Endometrium (tissue), 2 donors: ENCODE results near the gene DTNA.

ENCODE experiments used
- FAIRE-seq: peaks from 2 replicates; lab custom pipeline; 2012; peaks lifted over from hg19 to GRCh38; lab: Jason Lieb, UNC
- donor health status: control.
- donor health status: control.

Gene DTNA

DNA sequence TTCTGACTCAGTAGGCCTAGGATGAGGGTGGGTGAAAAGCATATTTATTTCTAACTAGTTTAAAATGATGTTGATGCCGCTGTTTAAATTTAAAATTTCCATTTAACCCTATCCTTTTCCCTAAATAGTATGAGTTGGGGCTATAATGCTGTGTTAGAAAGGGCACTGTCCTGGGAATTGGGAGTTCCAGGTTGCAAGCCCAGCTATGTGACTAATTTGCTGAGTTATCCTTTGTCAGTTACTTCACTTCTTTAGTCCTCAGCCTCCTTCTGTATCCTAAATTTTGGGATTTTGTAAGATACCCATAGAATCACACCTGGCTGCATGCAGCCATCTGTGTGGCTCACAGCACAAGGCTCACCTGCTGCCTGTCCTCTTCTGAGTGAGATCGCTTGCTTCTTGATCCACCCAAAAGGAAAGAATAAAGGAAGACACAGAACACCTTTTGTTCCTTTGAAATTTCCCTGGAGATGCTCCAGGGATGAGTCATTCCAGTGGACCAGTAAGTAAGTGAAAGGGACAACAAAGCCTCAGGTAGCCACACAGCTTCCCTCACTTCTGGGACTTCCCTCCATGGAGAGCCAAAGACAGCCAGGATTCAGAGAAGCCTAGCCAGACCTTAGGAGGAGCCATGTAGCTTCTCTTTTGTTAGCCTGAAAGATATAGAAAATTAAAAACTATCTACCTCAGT lies 97.2 kb downstream of the DTNA start:
- no peak for FAIRE-seq

DNA sequence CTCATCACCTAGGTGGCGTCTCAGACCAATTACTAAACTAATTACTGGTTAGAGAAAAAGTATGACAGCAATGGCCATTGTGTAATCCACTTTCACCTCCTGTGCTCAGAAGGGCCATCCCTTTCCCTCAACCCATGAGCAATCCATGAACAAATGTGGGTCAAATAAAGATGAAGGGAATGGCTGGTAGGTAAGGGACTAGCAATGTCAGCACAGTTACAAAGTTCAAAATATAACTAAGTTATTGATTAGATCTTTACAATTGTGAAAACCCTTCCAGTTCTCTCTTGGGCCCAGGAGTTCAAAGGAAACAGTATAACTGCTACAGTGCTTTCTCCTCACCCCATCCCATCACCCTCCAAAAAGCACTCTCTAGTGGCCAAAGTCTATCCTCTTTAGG lies 98.3 kb downstream of the DTNA start:
- no peak for FAIRE-seq

GRCh38 chr18:34809451-34810072 lies 99.5 kb downstream of the DTNA start:
- no peak for FAIRE-seq

DNA sequence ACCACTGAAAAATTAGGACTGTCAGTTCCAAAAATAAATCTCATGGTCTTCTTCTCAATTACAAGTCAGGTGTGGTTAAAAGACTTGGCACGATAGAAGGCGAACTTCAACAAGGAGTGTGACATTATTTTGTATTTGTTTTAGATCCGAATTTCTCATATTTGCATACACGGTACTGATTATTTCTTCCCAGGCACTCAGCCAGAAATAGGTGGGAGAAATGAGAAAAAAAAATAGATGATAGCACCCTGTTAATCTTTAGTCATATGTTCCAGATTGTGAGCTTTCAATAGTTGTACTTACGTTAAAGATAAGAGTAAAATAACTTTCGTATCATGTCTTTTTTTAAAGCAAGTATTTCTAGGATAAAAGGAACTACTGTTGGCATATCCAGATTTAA lies 106.1 kb downstream of the DTNA start:
- no peak for FAIRE-seq

- no peak for FAIRE-seq
These were observed 107.5 kb downstream of the DTNA start for GRCh38 chr18:34817636-34818035.

DNA sequence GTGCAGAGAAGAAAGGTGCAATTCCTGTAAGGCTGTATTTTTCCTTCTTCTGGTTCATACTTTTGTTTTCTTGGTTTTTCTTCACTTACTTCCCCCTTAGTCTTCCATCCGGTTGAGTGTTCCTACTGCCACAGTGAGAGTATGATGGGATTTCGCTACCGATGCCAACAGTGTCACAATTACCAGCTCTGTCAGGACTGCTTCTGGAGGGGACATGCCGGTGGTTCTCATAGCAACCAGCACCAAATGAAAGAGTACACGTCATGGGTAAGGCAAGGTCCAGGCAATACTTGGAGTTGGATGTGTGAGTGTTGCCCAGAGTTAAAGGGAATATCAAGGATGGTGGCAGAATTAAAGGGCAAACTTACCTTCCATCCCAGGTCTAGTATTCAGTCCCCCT lies 108.0 kb downstream of the DTNA start:
- FAIRE-seq, result no peak

DNA sequence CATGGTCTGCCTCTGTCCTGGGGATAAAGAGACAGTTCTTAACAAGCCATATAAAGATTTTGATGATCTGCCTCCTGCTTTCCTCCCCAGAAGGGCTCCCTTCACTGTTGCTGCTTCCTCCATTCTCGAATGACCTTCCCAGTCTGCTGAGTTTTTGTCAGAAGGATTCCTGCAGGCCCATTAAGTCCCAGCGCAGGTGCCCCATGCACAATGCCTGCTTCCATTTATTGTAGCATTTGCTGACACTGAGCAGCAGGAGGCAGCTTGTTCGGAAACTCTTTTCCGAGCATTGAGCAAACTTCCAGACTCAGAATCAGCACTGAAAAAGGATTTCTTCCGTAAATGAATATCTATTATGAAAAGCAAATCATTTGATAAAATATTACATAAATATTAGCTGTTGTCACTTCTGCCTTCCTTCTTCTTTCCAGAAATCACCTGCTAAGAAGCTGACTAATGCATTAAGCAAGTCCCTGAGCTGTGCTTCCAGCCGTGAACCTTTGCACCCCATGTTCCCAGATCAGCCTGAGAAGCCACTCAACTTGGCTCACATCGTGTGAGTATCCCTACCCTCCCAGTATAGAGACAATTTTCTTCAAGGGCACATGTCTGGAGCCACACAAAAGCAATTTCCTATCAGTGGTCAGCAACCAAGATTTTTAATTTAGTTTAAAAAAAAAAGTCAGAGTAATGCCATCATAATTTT lies 110.4 kb downstream of the DTNA start:
- FAIRE-seq, result no peak

DNA sequence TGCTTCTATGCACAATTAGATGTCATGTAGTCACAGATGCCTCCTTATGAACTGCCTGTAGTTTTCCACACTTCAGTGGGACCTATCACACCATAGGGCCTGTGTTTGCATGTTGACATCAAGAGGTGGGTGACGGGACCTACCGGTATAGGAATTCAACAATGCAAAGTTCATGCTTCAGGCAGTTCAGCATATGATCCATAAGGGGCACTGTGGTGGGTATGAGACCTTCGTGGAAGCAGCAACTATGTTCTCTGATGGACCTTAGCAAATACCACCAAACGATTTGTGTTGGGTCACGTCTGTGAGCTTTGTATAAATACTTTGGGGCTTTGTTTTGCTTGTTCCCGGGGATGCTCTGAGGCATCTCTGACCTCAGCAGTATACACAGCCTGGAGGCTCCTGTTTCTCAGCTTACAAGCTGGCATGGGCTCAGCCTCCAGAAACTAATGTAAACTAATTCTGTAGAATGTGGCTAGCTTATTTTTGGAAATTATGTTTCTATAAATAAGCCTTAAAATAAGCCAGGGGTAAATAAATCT lies 111.6 kb downstream of the DTNA start:
- no peak for FAIRE-seq

GRCh38 chr18:34828093-34828492 lies 118.0 kb downstream of the DTNA start:
- no peak for FAIRE-seq

DNA sequence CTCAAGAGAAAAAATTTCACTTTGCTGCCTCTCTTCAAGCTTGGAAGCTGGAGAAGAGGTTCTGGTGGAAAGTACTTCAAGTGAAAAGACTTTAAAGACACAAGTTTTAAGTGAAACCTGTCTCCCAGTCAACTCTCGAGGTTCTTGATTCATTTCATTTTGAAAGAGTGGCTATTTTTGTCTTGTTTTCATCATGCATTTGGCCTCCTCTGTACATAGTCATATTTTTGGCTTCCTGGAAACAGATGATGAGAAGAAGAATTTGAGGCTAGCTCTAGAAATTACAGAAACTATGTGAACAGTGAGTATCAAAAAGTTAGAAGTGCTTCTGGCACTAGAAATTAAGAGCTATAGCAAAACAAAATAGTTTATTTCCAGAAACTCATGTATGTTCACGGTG lies 124.8 kb downstream of the DTNA start:
- FAIRE-seq, result no peak

DNA sequence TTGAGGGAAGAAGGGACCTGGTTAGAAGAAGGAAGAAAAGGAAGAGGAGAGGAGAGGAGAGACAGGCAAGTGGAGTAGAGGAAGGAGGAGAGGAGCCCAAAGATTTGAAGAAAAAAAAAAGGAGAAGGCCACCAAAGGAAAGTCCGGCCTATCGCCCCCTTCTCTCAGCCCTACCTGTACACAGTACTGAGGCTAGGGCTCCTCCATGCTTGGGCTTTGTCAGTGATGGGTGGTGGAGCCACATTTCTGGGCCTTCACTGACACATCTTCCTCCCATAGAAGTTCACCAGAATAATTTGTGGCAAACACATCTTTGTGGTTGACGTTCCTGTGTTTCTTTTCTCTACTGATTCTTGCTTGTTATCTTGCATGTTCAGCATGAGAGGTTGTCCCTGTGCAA lies 125.4 kb downstream of the DTNA start:
- FAIRE-seq, result no peak

DNA sequence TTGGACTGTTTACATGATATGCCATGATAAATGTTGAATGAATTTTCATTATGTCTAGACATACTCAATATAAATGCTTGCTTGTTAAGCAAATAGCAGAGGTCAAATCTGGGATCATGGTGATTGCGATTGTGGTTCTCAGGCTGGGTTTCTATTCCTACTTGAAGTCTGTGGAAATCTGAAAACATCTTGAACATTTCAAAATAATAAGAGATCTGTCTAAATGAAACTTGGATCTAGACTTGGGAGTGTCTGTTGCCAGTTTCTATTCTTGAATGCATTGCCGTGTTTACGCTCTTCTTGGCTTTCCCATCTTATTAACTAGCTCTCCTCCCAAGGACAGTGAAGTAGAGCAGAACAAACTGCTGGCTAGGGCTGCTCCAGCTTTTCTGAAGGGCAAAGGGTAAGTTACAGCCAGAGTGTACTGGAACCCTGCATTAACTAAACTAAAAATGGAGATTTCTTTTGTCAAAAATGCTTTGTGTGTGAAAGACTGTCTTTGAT lies 127.7 kb downstream of the DTNA start:
- no peak for FAIRE-seq

DNA sequence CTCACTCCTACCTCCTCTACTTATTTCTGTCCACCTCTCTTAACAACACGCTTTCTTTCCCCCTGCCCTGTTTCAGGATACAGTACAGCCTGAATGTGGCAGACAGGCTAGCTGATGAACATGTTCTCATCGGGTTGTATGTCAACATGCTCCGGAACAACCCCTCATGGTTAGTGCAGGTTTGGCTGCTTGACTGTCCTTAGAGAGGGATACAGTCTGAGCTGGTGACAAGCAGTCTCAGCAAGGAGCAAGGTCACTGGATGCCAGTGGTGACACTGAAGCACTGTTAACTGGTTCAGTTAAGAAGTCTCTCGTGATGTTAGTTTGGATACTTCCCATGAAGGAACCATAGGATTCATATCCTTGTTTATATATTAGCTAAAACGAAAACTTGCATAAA lies 128.6 kb downstream of the DTNA start:
- no peak for FAIRE-seq

- no peak for FAIRE-seq
These were observed 130.2 kb downstream of the DTNA start for GRCh38 chr18:34840256-34840826.

DNA sequence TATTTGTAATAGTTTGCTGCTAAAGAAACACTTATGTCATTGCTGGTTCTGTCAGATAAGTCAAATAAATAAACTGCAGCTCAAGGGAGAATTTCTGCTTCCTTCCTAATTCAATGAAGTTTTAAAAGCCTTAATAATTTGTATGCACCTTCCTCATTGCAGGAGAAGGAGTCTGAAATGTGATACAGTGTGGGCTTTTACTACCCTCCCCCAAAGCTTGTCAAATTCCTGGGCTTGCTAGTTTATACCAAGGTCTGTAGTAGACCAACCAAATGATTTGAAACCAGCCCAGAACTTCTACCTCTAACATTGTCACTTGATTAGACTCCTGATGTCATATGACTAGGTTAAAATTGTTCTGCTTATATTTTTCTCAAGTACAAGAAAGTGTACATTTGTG lies 131.8 kb downstream of the DTNA start:
- no peak for FAIRE-seq

- no peak for FAIRE-seq
These were observed 134.0 kb downstream of the DTNA start for GRCh38 chr18:34844072-34844471.

DNA sequence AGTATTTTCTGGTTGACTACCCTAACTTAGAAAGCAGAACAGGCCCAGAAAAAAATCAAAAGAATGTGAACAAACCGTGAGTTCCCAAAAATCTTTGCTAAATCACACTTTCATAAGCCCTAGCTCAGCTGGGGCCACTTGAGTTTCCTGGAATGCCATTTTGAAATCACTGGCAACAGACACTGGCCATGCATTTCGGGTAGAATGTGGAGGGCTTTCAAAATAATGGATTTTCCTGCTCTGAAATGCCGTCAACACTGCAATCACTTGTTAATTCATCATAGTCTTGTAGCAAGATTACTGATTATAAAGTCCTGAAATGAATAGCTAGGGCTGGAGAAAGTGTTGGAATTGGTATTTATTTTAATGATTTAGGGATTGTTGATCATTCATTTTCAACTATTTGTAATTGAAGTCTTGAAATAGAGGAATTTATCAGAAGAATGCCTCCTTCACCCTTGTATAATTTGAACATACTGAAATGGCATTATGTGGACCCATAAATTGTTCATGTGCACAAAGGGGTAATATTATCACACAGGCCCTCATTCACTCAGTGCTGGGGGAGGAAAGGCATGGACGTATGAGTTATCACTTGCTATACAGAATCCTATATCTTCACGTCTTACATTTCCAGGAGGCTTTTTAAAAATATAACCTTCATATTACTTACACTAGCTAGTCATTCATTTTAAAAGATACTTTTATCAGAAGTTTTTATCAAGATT lies 134.8 kb downstream of the DTNA start:
- no peak for FAIRE-seq

- no peak for FAIRE-seq
These were observed 137.3 kb downstream of the DTNA start for GRCh38 chr18:34847408-34847807.

- no peak for FAIRE-seq
These were observed 138.1 kb downstream of the DTNA start for GRCh38 chr18:34848156-34848555.

- FAIRE-seq, result no peak
These were observed 138.6 kb downstream of the DTNA start for GRCh38 chr18:34848695-34849094.

- no peak for FAIRE-seq
These were observed 147.2 kb downstream of the DTNA start for GRCh38 chr18:34857320-34857719.

GRCh38 chr18:34858188-34858587 lies 148.1 kb downstream of the DTNA start:
- no peak for FAIRE-seq
